SU-DHL-6 (cell line): ENCODE results near the gene HPSE.

ENCODE experiments used
- H2AFZ ChIP-seq: fragments of 200-600 bp; sonication (generic); 2 replicates; pipeline ENCODE4 v1.6.1; 2014; ENCODE audit warnings: low read depth, mild to moderate bottlenecking, moderate library complexity, mixed read lengths, antibody characterized with exemption, low read length; ENCODE audit not compliant: severe bottlenecking
- H3F3A ChIP-seq: fragments of 200-600 bp; shearing (Covaris generic); 2 replicates; pipeline ENCODE4 v1.6.0; 2016; ENCODE audit warnings: antibody characterized with exemption, mild to moderate bottlenecking; ENCODE audit not compliant: insufficient read depth
- H3K27ac ChIP-seq: fragments of 200-600 bp; sonication (generic); 2 replicates; pipeline ENCODE4 v1.5.1; 2016; ENCODE audit warnings: low read depth, mild to moderate bottlenecking, low read length, moderate library complexity, mixed read lengths
- H3K27me3 ChIP-seq: fragments of 200-600 bp; sonication (generic), shearing (Covaris generic); 2 replicates; pipeline ENCODE4 v1.6.0; 2014; ENCODE audit warnings: mild to moderate bottlenecking, low read length
- H3K36me3 ChIP-seq: fragments of 200-600 bp; sonication (generic); 2 replicates; pipeline ENCODE4 v1.6.1; 2014; ENCODE audit warnings: mild to moderate bottlenecking, low read length, mixed read lengths
- H3K4me2 ChIP-seq: fragments of 300-600, 200-600 bp; shearing (Covaris generic), sonication (generic); 2 replicates; pipeline ENCODE4 v1.6.0; 2014; ENCODE audit warnings: low read length, low read depth, mild to moderate bottlenecking; ENCODE audit not compliant: poor library complexity, severe bottlenecking
- H3K4me3 ChIP-seq: fragments of 200-600 bp; sonication (generic); 2 replicates; pipeline ENCODE4 v1.5.1; 2014; ENCODE audit warnings: antibody characterized with exemption, low read length, mild to moderate bottlenecking, mixed read lengths; ENCODE audit not compliant: insufficient read depth, poor library complexity, severe bottlenecking
- H3K79me2 ChIP-seq: fragments of 200-600 bp; sonication (generic); 2 replicates; pipeline ENCODE4 v1.6.1; 2014; ENCODE audit warnings: mild to moderate bottlenecking, low read length, moderate library complexity; ENCODE audit not compliant: insufficient read depth
- H3K9ac ChIP-seq: fragments of 200-600 bp; sonication (generic); 2 replicates; pipeline ENCODE4 v1.7.0; 2014; ENCODE audit warnings: mild to moderate bottlenecking, low read length
- H3K9me2 ChIP-seq: fragments of 200-600 bp; sonication (generic); replicated peaks from 2 replicates; pipeline ENCODE4 v1.6.1; 2014; ENCODE audit warnings: low read length; ENCODE audit not compliant: insufficient read depth
- H3K9me3 ChIP-seq: fragments of 200-600 bp; sonication (generic); 2 replicates; pipeline ENCODE4 v1.6.1; 2014; ENCODE audit warnings: low read length, mixed read lengths; ENCODE audit not compliant: insufficient read depth
- H4K20me1 ChIP-seq: fragments of 200-600 bp; sonication (generic); 2 replicates; pipeline ENCODE4 v1.6.1; 2014; ENCODE audit warnings: low read depth, mild to moderate bottlenecking, antibody characterized with exemption, low read length, moderate library complexity, mixed read lengths
- EZH2phosphoT487 ChIP-seq: fragments of 200-600 bp; sonication (generic), shearing (Covaris generic); conservative IDR thresholded peaks from 2 replicates; pipeline ENCODE4 v1.6.1; 2018; ENCODE audit warnings: mild to moderate bottlenecking, antibody characterized with exemption, low read length, moderate library complexity, mixed read lengths
- TF ChIP-seq, protein P1 (sequence below): fragments of 200-600 bp; sonication (generic); IDR thresholded peaks from one replicate; pipeline ENCODE4 v1.5.1; 2017; ENCODE audit warnings: antibody characterized with exemption, mild to moderate bottlenecking, low read length, moderate library complexity; ENCODE audit not compliant: insufficient read depth, poor library complexity, severe bottlenecking

HPSE gene

DNA sequence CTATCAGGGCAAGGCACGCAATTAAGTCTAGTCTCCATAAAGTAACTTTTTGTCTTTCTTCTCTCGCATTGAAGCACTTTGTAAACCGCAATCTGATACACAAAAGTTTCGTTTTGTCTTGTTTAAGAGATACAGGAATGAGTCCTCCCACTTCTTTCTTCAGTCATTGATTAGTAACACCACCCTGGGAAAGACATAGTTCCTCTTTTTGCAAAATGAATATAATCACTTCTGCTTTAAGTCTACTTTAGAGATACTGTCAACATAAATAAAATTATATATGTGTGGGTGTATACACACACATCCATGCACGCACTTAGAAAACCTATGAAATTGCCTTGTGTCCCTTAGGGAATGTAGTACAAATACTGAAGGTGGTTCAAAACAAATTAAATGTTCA, 61.7 kb downstream of the HPSE start:
- Histone ChIP-seq H3K9ac (no peak overlapping the region), H3K9me2 (no peaks in the 10 kb centered on the region), H3K4me2 (no peak overlapping the region), H3K27me3 (no peaks in the 10 kb centered on the region), H3K36me3 (peaks cover 7% of the 10 kb centered on the region; the same call in 1 of the 2 replicates), H3F3A (no peaks in the 10 kb centered on the region), H3K79me2 (no peaks in the 10 kb centered on the region), H3K4me3 (no peak overlapping the region), H3K27ac (no peak overlapping the region), H3K9me3 (no peaks in the 10 kb centered on the region), H2AFZ (no peak overlapping the region), H4K20me1 (no peaks in the 10 kb centered on the region)
- no peak for TF ChIP-seq EZH2phosphoT487
- TF ChIP-seq, protein P1, sequence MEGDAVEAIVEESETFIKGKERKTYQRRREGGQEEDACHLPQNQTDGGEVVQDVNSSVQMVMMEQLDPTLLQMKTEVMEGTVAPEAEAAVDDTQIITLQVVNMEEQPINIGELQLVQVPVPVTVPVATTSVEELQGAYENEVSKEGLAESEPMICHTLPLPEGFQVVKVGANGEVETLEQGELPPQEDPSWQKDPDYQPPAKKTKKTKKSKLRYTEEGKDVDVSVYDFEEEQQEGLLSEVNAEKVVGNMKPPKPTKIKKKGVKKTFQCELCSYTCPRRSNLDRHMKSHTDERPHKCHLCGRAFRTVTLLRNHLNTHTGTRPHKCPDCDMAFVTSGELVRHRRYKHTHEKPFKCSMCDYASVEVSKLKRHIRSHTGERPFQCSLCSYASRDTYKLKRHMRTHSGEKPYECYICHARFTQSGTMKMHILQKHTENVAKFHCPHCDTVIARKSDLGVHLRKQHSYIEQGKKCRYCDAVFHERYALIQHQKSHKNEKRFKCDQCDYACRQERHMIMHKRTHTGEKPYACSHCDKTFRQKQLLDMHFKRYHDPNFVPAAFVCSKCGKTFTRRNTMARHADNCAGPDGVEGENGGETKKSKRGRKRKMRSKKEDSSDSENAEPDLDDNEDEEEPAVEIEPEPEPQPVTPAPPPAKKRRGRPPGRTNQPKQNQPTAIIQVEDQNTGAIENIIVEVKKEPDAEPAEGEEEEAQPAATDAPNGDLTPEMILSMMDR, result no peak

DNA sequence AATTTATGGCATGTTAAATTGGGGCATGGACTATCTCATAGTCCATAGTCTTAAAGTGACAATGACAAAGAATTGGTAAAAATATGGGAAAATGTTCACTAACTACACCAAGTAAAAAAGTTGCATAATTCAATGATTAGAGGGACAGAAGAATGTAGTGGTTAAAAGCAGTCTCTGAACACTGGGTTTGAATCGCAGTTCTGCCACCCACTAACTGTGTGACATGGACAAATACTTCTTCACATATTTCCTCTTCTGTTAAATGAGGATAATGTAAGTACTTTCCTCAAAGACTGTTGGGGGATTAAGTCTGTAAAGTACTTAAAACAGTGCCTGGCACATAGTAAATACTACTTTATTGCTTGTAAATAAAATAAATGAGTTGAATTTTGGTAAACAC, 65.4 kb downstream of the HPSE start:
- TF ChIP-seq EZH2phosphoT487, result no peak
- TF ChIP-seq, protein P1, result no peak
- Histone ChIP-seq H3K36me3 (peaks cover 7% of the 10 kb centered on the region; the same call in 1 of the 2 replicates), H4K20me1 (no peaks in the 10 kb centered on the region), H3K9me3 (no peaks in the 10 kb centered on the region), H3K27me3 (no peaks in the 10 kb centered on the region), H3K4me3 (no peak overlapping the region), H3K79me2 (no peaks in the 10 kb centered on the region), H3K9me2 (no peaks in the 10 kb centered on the region), H3K4me2 (no peak overlapping the region), H2AFZ (no peak overlapping the region), H3F3A (no peaks in the 10 kb centered on the region), H3K27ac (no peak overlapping the region), H3K9ac (no peak overlapping the region)

DNA sequence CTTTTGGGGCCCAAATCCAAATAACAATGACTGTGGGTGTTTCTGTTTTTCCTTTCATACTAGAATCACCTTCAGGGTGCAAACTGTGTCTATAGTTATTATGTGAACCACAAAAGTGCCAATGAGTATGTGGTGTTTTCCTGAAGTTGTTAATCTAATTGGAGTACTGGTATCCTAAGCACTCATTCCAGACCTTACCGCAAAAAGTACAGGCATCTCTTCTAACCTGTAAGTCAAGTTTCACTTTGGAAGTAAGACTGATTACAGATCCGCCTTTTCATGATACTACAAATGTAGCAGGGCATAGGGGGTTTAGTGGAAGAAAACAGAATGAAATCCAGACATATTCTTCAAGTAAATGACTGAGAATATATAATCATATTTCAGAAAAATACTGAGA, 66.2 kb downstream of the HPSE start:
- Histone ChIP-seq H2AFZ (no peak overlapping the region), H4K20me1 (no peaks in the 10 kb centered on the region), H3K79me2 (no peaks in the 10 kb centered on the region), H3K4me2 (no peak overlapping the region), H3K27me3 (no peaks in the 10 kb centered on the region), H3F3A (no peaks in the 10 kb centered on the region), H3K4me3 (no peak overlapping the region), H3K9ac (no peak overlapping the region), H3K9me3 (no peaks in the 10 kb centered on the region), H3K36me3 (peaks cover 7% of the 10 kb centered on the region; the same call in 1 of the 2 replicates), H3K27ac (no peak overlapping the region), H3K9me2 (no peaks in the 10 kb centered on the region)
- TF ChIP-seq EZH2phosphoT487, result no peak

DNA sequence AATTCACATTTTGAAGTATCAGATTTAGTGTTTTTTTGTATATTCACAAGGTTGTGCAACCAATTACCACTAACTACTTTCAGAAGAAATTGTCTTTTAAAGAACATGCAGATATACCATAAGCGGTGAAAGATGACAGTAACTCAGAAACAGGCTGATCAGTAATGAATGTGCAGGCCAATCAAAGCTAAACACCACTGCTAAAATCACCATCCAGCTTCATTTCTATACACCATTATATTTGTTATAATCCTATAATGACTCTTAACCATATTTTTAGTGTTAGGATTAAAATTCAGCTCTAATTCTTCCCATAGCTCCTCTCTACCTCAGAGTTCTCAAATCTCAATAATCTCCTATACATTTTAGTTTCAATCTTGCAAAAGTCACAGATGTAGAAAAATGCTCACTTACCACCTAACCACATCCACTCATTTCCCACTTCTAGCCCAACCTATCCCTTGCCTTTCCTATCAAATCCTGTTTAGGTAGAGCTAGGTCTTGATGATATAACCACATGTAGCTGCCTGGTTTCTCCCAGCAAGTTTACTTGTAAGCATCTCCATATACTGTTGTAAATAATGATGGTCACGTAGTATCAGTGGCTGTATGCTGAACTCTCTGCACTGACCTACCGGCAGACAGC, 66.7 kb downstream of the HPSE start:
- H3K9me2 ChIP-seq, result no peaks in the 10 kb centered on the region
- H4K20me1 ChIP-seq, result no peaks in the 10 kb centered on the region
- H3K4me2 ChIP-seq, result no peak overlapping the region
- H3K36me3 ChIP-seq, result 0 out of 2 replicates have a peak, but pooled peaks cover 3% of the 10 kb centered on the region
- no peaks in the 10 kb centered on the region for H3K79me2 ChIP-seq
- no peaks in the 10 kb centered on the region for H3K9me3 ChIP-seq
- no peak overlapping the region for H3K9ac ChIP-seq
- no peak overlapping the region for H2AFZ ChIP-seq
- H3K27ac ChIP-seq, result no peak overlapping the region
- H3K27me3 ChIP-seq, result no peaks in the 10 kb centered on the region
- no peak overlapping the region for H3K4me3 ChIP-seq
- no peak for TF ChIP-seq EZH2phosphoT487
- TF ChIP-seq, protein P1, result no peak
- no peaks in the 10 kb centered on the region for H3F3A ChIP-seq
